ENCODE measurements around the gene UPF2.

Gene UPF2

DNA sequence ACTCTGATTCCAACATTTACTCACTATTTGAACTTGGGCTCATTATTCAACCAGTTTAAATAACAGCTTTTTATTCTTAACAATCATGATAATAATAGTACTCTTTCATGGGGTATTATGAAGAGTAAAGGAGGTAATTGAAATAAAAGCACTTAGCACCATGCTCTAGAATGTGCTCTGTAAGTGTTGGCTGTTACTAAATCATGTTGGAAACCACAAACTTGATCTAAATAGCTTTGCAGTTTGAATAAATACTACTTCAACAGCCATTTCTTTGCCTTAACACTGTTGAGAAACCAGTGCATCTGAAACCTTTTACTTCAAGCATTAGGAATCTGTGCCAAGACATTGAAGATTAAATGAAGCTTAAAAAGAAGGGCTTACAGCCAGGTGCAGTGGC lies 7.9 kb upstream of the UPF2 start:
- Histone ChIP-seq H3K27me3 (replicated peaks; ENCODE audit: insufficient read depth, low read length) (no peaks in the 10 kb centered on the region), H3K9me3 (replicated peaks; ENCODE audit: insufficient read depth, low read length) (no peaks in the 10 kb centered on the region), H3K4me2 (ENCODE audit: low read depth, low read length) (no peak overlapping the region), H4K20me1 (ENCODE audit: insufficient read depth, low read length) (no peaks in the 10 kb centered on the region), H3K4me1 (ENCODE audit: low read length) (no peaks in the 10 kb centered on the region), H3K9me2 (replicated peaks; ENCODE audit: insufficient read depth, low read length) (no peaks in the 10 kb centered on the region), H3K9ac (ENCODE audit: low read length) (no peak overlapping the region), H3K36me3 (replicated peaks; ENCODE audit: insufficient read depth, low read length) (no peaks in the 10 kb centered on the region), H3K4me3 (ENCODE audit: low read length) (no peak overlapping the region), H3K79me2 (ENCODE audit: low read length) (no peaks in the 10 kb centered on the region), H3F3A (ENCODE audit: insufficient read depth, low read length) (no peaks in the 10 kb centered on the region), H3K27ac (ENCODE audit: low read length) (no peak overlapping the region), H2AFZ (ENCODE audit: low read length) (no peak overlapping the region)
- DNase-seq: no peak
- TF ChIP-seq EZH2 (optimal IDR thresholded peaks at IDR 0.05; ENCODE audit: low read depth, low read length) (no peak), EZH2phosphoT487 (IDR thresholded peaks at IDR 0.05; ENCODE audit: low read length) (no peak)
- TF ChIP-seq, protein P1, sequence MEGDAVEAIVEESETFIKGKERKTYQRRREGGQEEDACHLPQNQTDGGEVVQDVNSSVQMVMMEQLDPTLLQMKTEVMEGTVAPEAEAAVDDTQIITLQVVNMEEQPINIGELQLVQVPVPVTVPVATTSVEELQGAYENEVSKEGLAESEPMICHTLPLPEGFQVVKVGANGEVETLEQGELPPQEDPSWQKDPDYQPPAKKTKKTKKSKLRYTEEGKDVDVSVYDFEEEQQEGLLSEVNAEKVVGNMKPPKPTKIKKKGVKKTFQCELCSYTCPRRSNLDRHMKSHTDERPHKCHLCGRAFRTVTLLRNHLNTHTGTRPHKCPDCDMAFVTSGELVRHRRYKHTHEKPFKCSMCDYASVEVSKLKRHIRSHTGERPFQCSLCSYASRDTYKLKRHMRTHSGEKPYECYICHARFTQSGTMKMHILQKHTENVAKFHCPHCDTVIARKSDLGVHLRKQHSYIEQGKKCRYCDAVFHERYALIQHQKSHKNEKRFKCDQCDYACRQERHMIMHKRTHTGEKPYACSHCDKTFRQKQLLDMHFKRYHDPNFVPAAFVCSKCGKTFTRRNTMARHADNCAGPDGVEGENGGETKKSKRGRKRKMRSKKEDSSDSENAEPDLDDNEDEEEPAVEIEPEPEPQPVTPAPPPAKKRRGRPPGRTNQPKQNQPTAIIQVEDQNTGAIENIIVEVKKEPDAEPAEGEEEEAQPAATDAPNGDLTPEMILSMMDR (IDR thresholded peaks at IDR 0.05; ENCODE audit: low read length): no peak

DNA sequence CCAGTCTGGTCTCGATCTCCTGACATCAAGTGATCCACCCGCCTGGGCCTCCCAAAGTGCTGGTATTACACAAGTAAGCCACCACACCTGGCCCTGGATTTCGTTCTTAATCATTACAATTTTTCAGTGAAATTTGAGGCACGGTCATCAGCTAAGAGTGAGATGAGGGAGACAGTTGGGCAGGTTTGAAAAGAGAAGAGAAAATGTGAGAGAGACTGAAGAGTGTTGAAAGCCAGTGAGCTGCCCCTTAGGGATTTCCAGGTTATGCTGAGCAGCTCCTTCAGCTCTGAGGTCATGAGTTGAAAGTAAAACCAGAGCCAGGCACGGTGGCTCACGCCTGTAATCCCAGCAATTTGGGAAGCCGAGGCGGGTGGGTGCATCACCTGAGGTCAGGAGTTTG lies 5.9 kb upstream of the UPF2 start:
- Histone ChIP-seq H3K27me3 (replicated peaks; ENCODE audit: insufficient read depth, low read length) (no peaks in the 10 kb centered on the region), H3K4me2 (ENCODE audit: low read depth, low read length) (no peak overlapping the region)

DNA sequence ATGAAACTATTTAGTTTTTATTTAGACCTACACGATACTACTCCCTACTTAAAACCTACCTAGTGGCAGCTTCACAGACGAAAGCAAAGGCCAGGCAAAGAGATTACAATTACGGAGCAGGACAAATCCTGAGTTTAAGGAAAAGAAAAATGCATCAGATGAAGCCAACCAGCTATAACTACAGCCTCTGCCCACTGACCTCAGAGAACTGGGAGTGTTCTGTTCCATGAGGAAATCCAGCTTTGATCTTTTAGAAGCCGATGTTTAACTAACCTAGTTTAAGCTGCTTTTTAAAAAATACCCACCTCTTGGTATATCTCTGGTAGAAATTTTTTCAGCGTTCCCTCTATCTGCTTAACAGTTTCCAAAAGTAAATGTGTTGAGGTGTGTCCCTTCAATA lies 3.0 kb upstream of the UPF2 start:
- H3K4me1 ChIP-seq (ENCODE audit: low read length): peaks cover 8% of the 10 kb centered on the region
- H3K27ac ChIP-seq (ENCODE audit: low read length): no peak overlapping the region
- TF ChIP-seq, protein P1 (IDR thresholded peaks at IDR 0.05; ENCODE audit: low read length): no peak
- no peak for TF ChIP-seq EZH2phosphoT487 (IDR thresholded peaks at IDR 0.05; ENCODE audit: low read length)
- TF ChIP-seq EZH2 (optimal IDR thresholded peaks at IDR 0.05; ENCODE audit: low read depth, low read length): no peak
- H3K36me3 ChIP-seq (replicated peaks; ENCODE audit: insufficient read depth, low read length): no peaks in the 10 kb centered on the region
- no peak overlapping the region for H3K9ac ChIP-seq (ENCODE audit: low read length)
- H3K4me2 ChIP-seq (ENCODE audit: low read depth, low read length): no peak overlapping the region
- no peaks in the 10 kb centered on the region for H3K9me2 ChIP-seq (replicated peaks; ENCODE audit: insufficient read depth, low read length)
- H3K4me3 ChIP-seq (ENCODE audit: low read length): no peak overlapping the region
- DNase-seq: no peak
- H3K79me2 ChIP-seq (ENCODE audit: low read length): peaks cover 20% of the 10 kb centered on the region
- no peak overlapping the region for H2AFZ ChIP-seq (ENCODE audit: low read length)
- H3F3A ChIP-seq (ENCODE audit: insufficient read depth, low read length): peaks cover 8% of the 10 kb centered on the region
- no peaks in the 10 kb centered on the region for H4K20me1 ChIP-seq (ENCODE audit: insufficient read depth, low read length)
- no peaks in the 10 kb centered on the region for H3K9me3 ChIP-seq (replicated peaks; ENCODE audit: insufficient read depth, low read length)
- no peaks in the 10 kb centered on the region for H3K27me3 ChIP-seq (replicated peaks; ENCODE audit: insufficient read depth, low read length)

More for the DNA sequence above, 5.9 kb upstream of the UPF2 start:
- no peaks in the 10 kb centered on the region for H3K9me2 ChIP-seq (replicated peaks; ENCODE audit: insufficient read depth, low read length)
- no peak for TF ChIP-seq EZH2 (optimal IDR thresholded peaks at IDR 0.05; ENCODE audit: low read depth, low read length)
- no peak for TF ChIP-seq EZH2phosphoT487 (IDR thresholded peaks at IDR 0.05; ENCODE audit: low read length)
- TF ChIP-seq, protein P1 (IDR thresholded peaks at IDR 0.05; ENCODE audit: low read length): no peak
- DNase-seq: no peak
- H2AFZ ChIP-seq (ENCODE audit: low read length): no peak overlapping the region
- H3K4me3 ChIP-seq (ENCODE audit: low read length): no peak overlapping the region
- H3K36me3 ChIP-seq (replicated peaks; ENCODE audit: insufficient read depth, low read length): no peaks in the 10 kb centered on the region
- no peaks in the 10 kb centered on the region for H4K20me1 ChIP-seq (ENCODE audit: insufficient read depth, low read length)
- H3K4me1 ChIP-seq (ENCODE audit: low read length): peaks cover 4% of the 10 kb centered on the region
- H3K27ac ChIP-seq (ENCODE audit: low read length): no peak overlapping the region
- H3K9me3 ChIP-seq (replicated peaks; ENCODE audit: insufficient read depth, low read length): no peaks in the 10 kb centered on the region
- no peak overlapping the region for H3K9ac ChIP-seq (ENCODE audit: low read length)
- H3K79me2 ChIP-seq (ENCODE audit: low read length): no peaks in the 10 kb centered on the region
- H3F3A ChIP-seq (ENCODE audit: insufficient read depth, low read length): no peaks in the 10 kb centered on the region
